Renal cortical epithelial cell (primary cell): ENCODE data around the gene SCN5A. TPM values are rescaled to one million over a fixed set of nuclear protein-coding genes. Genes with fewer than 3 reads are reported as not detected.
A peak's percentile ranks its signal among the peaks of the same experiment; 100 is the strongest.

Experiments used
- DNase-seq: peaks from one replicate; pipeline ENCODE4 v3.0.0-alpha.2; 2011; ENCODE audit warnings: low read depth
- total RNA-seq: library from RNA; depleted of rRNA; stranded (reverse); fragments of >200 nt; gene quantifications from 2 replicates; pipeline ENCODE4 v1.2.3, GENCODE V29; 2014

Gene SCN5A
- total RNA-seq, 1 donor from 2014 or later: 0.20 TPM

DNA sequence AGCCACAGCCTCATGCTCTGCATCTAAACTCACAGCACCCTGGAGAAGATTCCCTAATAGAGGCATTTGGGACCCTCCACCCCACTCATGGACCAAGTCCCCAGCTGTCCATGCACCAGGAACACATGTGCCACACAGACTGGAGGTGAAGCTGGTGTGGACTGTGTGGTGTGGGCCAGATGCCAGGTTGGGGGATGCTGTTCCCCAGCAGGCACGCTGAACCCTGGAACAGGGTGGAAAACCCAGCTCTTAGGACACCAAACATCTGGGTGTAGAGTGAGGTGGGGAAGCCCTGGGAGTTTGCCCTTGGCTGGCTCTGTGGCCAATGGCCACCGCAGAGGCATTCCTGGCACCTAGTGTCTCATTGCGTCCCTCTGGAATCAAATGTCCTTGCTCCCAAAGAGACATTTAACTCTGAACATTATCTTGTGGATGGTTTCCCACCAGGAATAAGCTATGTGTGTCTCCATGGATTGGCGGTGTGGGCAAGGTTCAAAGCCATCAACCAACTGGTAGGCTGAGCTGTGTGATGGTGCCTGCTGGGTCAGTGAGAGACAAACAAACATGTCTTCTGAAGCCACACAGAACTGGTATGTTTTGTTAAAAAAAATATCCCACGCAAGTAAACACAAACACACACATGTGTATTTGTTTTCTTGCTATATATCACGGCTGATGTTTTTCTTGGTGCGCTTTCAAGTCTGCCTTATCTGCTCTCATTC, 88.3 kb downstream of the SCN5A start:
- DNase-seq: no peak

DNA sequence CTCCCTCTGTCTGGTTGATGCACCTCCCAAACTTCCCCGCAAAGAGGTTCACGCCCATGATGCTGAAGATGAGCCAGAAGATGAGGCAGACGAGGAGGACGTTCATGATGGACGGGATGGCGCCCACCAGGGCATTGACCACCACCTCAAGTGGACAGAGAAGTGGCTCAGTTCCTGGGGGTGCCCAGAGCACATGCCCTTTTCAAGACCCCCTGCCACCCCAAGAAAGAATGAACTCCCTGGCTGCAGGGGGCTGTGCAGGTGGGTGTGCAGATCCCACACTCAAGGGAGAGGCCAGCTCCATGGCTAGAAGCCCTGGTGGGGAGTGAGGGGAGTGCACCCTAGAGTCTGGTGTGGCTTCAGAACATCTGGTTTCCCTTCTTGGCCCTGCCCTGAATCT, 89.2 kb downstream of the SCN5A start:
- no peak for DNase-seq

DNA sequence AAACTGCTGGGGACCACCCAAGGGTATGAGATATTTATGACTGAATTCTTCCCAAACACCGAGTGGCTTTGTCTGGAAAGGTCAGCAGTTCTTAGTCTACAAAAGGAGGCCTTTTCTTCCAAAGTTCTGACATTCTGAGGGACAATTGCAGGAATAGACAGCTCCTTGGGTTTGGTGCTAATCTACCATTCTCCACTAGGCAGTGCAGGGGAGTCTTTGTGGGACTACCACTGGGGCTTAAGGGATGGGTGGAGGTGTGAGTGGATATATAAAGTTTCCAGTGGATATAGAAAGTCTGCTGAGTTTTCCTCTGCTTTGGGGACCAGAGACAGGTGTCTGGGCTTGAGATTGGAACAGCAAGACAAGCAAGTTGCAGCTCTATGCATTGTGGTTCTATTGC, 90.6 kb downstream of the SCN5A start:
- no peak for DNase-seq

GRCh38 chr3:38556640-38557358, 92.7 kb downstream of the SCN5A start:
- DNase-seq: no peak

DNA sequence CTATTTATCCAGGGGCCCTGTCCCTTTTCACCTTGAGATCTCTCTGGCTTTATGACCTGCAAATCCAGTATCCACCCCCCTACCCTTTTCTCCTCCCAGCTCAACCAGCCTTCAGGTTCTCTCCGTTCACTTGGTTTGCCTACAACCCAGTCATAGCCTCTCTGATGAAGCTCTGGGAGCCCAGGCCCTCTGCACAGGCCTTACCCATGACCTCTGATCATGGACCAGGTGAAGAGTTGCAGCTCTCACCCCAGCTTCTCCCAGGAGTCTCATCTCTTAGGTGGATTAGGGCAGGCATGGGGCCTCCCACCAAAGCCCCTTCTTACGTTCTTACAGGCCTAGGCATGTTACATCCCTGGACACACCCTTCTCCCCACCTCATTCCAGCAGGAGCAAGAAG, 93.6 kb downstream of the SCN5A start:
- DNase-seq: no peak

DNA sequence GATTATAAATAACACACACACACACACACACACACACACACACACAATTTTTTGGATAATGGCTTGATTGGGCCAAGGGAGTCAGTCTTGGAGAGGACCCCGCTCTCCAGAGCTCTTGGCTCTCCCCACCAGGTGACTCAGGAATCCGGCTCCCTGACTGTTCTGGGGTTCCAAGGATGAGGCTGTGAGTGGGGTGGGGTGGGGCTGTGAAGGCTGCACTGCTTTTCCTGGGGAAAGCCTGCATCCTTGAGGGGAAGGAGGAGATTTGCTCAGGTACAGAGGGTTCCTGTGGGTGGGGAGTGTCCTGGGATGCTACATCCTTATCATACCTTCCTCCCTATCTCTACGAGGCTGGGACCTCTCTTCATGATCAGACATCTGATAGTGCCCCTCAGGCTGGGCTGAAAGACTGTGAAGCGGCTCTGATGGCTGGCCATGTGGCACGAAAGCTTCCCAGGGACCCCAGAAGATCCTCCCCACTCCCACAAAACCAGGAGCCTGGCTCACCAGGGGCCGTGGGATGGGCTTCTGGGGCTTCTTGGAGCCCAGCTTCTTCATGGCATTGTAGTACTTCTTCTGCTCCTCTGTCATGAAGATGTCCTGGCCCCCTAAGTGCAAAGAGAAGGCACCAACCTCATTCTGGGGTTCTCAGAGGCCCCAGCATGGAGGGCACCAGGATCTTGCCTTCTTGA, 94.2 kb downstream of the SCN5A start:
- DNase-seq: no peak

GRCh38 chr3:38554127-38554827, 95.2 kb downstream of the SCN5A start:
- no peak for DNase-seq

GRCh38 chr3:38553071-38553470, 96.4 kb downstream of the SCN5A start:
- DNase-seq: no peak

GRCh38 chr3:38552364-38552763, 97.1 kb downstream of the SCN5A start:
- no peak for DNase-seq

GRCh38 chr3:38551026-38551832, 98.3 kb downstream of the SCN5A start:
- no peak for DNase-seq

DNA sequence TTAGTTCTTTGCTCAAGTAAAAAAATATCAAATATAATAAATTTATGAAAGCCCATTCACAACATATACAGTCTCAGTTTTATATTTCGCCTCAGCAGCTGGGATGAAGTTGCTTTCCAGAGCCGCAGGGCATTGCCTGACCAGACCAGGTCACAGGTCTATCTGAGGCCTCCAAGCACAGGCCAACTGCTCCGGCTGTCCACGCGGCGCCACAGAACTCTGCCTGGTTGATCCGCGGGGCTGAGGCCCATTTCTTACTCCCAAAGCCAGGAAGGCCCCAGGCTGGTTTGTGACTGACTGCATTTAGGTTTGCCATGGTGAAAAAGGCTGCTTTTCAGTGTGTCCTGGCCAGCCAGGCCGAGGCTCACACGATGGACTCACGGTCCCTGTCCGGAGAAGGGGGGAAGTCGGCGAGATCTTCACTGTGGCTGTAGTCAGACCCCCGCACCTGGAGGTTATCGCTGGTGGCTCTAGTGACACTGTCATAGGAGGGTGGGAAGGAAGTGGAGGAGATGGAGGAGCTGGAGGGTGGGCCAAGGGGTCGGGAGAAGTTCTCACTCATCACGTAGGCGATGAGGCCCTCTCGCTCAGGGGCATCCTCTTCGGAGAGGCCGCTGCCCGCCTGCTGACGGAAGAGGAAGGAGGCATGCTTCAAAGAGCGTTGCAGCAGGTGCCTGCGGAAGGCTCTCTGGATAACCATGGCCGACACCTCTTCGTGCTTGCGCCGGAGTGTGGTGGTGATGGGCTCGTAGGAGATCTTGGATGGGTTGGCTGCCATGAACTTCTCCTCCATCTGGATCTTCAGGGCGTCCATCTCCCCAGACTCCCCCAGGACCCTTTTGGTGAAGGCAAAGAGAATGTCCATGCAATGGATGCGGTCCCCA, 99.3 kb downstream of the SCN5A start:
- no peak for DNase-seq

DNA sequence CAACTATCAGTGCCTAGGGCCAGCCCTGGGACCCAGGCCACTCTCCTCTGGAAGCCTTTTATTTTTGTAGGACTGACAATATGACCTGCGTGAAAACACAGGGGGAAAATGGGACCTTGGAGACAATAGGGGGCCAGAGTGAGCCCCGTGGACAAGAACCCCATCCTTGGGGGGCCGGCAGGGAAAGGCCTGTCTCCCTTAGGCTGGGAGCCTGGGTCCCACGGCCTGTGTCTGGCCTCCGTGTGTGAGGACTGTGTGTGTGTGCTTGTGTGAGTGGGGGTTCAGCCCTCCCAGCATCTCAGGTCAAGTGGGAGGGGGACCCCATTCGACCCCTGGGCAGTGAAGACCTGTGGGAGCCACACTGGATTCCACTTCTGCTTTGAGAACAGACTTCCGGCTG, 100.0 kb downstream of the SCN5A start:
- no peak for DNase-seq

GRCh38 chr3:38549082-38549481, 100.4 kb downstream of the SCN5A start:
- DNase-seq: no peak

DNA sequence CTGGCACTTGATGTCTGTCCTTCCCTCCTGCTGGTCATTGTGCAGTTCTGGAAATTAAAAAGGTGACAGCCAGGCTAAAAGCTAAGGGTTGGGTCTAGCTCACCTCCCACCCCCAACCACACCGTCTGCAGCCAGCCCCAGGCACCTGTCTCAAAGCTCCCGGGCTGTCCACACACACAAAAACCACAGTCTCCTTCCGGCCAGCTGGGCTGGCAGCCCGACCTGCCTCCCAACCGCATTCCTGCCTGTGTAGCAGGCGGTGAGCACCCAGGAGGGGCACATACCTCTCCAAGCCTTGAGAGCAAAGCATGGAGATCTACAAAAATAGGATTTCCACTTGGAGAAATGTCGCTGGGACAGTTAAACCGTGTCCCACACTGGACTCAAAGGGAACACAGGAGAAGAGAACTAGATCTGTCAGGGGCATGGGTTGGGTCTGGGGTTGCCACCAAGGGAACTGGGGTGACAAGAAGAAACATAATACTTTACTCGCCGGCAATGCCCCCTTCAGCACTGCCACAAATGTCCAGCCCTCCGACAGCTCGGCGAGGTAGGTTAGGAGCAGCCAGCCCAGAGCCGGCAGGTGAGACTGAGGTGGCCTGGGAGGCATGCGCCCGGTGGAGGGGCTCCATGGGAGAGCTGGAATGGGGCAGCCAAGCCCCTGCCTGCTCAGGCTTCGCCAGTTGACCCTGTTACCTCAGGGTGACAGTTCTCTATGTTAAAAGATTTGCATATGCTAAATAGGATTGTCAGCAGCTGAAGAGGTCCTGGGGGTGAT, 101.1 kb downstream of the SCN5A start:
- peak; percentile 18 for DNase-seq

GRCh38 chr3:38545983-38546382, 103.5 kb downstream of the SCN5A start:
- DNase-seq: no peak

GRCh38 chr3:38545550-38545949, 103.9 kb downstream of the SCN5A start:
- no peak for DNase-seq

GRCh38 chr3:38544926-38545325, 104.6 kb downstream of the SCN5A start:
- DNase-seq: no peak

DNA sequence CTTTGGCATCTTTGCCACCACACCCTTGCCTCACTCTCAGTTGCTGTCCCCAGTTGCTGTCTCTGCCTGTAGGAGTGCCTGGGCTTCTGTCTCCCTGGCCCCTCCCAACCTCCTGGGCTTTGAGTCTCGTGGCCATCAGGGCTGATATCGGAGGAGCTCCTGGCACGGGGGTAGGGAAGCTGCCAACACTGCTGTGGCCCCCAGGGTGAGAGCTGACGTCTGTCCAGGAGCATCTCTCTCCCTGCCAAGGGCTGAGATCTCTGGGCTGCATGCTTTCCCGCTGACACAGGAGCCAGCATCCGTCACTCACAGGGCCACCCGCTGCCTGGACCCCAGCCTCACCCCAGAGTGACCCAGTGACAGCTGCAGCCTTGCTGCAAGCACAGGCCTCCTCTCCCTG, 105.9 kb downstream of the SCN5A start:
- DNase-seq: no peak
